HG02678 (cell line): Measurements from ENCODE around the gene CAMTA2.

Source experiments
- ATAC-seq: cut with Tn5 transposase; IDR thresholded peaks from one replicate; pipeline ENCODE4 v1.9.1; 2021; ENCODE audit warnings: mild to moderate bottlenecking, moderate library complexity; ENCODE audit not compliant: unreplicated experiment

Gene CAMTA2

DNA sequence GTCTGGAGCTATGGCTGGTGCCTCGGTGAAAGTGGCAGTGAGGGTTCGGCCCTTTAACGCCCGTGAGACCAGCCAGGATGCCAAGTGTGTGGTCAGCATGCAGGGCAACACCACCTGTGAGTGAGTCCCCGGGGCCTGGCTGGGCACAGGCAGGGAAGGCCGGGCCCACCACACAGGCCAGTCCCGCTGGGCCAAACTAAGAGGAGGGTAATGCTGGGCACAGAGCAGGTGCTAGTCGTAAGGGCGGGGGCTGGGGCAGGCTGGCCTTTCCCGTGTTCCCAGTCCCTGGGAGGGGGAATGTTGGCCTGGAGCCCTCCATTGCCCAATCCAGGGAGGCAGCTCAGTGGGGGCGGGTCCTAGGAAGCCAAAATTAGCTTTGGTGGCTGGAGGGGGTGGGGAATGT, 12.8 kb upstream of the CAMTA2 start:
- ATAC-seq = no peak

DNA sequence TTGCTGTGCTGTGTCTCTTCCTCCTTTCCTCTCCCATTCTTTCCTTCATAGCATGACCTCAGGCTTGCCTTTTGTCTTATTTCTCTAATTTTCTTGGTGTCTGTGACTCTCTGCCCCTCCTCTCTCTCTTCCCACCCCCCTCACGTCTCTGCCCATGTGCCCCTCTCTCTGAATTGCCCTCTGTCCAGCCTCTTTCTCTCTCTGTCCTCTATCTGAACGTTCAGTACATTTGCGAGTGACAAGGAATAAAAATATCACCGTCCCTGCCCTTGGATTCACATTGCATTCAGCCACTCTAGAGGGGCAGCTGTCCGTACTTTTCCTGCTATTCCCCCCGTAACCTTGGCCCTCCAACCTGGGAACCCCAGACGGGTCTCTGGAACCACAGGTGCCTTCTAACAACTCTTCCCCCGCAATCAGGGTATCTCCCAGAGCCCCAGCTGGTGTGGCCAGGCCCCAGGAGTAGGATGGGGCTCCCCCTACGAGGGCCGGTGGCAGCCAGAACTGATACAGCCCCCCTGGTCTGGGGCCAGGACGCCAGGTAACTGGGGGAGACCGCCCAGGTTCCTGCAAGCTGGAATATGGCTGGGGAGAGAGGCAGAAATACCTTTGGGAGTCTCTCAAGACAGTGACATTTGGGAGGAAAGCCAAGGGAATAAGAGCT, 12.1 kb upstream of the CAMTA2 start:
- no peak for ATAC-seq

DNA sequence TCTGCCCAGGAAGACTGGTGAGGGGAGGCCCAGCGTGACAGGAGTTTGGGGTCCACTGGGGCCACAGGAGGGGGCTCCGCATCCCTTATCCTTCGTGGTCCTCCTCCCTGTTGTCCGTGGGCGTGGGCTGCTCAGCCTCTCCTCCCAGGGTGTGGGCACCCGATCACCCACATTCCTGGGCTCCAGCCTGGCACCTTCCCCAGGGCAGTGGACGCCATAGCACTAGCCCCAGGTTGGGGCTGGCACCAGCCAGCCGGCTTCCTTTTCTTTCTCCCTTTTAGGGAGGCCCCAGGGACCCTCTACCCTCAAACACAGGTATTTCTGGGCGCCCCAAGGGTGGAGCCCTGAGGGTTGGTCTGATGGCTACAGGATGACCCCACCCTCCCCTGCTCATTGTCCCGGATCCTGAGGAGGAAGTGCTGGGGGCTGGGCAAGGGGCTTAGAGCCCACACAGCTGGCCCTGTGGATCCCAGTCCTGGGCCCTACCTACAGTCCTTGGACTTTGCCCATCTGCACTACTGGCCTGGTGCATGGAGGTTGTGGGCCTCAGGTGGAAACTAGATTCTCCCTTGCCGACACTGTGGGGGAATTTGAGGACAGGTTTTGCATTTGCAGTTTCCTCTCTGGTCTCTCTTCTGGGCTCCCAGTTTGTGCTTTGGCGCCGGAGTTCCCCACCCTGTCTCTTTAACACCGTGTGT, 11.4 kb upstream of the CAMTA2 start:
- ATAC-seq = no peak

DNA sequence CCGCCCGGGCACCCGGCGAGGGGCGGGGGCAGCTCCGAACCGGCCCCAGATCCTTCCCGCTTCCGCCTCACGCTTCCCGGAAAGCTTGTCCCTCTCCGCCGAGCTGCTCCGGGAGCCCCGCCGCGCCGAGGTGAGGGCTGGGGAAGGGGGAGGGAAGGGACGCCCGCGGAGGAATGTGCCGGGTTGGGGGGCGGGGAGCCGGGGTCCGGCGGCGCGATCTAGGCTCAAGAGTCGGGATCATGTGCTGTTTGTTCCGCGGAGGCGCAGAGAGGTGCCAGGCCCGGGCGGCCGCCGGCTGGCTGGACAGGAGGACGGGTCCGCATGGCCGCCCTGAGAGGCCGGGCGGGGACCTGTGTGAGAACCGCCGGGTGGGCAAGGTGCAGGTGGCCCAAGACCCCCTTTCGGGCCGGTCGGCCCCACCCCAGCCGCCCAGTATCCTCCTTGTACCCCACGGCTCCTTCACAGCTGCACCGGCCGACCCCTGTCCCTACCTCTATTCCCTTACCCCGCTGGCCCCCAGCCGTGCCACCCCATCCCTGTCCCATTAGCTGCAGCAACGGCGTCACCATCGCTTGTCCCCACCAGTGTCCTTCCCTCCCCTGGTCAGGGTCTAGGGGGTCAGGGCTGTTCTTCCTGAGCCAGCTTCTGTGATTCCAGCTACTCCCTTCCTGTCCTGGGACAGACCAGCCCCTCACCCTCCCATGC, 10.7 kb upstream of the CAMTA2 start:
- peak; percentile 5 for ATAC-seq

DNA sequence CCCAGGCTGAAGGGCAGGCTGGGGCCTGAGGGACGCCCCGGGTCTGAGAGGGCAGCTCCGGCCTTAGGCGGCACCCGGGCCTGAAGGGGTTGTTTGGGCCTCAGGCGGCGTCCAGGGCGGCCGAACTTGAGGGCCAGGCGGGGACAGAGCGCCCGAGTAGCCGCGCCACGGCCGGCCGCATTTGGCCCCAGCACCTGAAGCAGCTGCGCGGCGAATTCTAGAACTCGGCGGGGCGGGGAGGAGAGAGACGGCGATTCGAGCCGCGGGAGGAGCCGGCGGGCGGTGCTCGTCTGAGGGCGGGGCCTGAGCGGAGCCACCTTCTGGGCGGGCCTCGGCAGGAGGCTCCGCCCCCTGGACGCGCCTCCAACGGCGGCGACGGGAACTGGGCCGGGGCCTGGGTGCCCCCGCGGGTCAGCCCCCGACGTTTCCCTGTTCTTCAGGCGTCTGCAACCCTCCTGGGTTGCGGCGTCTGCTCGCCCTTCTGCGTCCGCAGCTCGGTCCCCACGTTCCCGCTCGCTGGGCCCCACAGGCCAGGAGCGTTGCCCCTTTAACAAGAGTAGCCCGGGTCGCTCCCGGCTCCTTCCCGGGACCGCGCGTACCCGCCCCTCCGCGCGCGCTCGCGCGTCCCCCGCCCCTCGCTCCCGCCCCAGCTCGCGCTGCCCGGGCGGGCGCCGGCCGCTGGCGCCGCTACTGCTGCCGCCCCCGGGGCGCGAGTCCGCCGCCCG, 10.0 kb upstream of the CAMTA2 start, which contains the start of the genes INCA1 and KIF1C:
Gene INCA1, minus strand, starts transcription at position 221 of the 725 bp plus-strand sequence. CDS start 3,085 bp downstream, outside the sequence.
Gene KIF1C, plus strand, starts transcription at position 649 of the 725 bp plus-strand sequence. CDS start 2,297 bp downstream, outside the sequence.
- ATAC-seq = peak; percentile 90

DNA sequence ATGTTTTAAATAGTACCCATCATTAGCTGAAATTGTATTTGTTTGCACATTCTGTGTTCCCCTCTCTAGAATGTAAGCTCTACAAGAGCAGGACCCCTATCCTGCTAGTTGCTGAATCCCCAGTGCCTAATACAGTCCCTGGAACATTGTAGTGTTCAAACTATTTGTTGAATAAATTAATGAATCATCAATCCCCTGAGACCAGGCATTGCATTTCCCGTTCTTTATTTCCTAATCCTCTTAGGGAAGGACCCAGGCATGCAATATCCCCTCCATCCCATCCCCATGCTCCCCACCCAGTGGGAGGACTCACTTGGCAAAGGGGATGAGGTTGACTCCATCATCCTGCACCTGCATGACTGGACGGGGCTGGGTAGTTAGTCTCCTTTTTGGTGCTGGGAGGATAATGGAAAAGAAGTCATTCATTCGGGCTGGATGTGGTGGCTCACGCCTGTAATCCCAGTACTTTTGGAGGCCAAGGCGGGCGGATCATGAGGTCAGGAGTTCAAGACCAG, 6.7 kb upstream of the CAMTA2 start:
- no peak for ATAC-seq

DNA sequence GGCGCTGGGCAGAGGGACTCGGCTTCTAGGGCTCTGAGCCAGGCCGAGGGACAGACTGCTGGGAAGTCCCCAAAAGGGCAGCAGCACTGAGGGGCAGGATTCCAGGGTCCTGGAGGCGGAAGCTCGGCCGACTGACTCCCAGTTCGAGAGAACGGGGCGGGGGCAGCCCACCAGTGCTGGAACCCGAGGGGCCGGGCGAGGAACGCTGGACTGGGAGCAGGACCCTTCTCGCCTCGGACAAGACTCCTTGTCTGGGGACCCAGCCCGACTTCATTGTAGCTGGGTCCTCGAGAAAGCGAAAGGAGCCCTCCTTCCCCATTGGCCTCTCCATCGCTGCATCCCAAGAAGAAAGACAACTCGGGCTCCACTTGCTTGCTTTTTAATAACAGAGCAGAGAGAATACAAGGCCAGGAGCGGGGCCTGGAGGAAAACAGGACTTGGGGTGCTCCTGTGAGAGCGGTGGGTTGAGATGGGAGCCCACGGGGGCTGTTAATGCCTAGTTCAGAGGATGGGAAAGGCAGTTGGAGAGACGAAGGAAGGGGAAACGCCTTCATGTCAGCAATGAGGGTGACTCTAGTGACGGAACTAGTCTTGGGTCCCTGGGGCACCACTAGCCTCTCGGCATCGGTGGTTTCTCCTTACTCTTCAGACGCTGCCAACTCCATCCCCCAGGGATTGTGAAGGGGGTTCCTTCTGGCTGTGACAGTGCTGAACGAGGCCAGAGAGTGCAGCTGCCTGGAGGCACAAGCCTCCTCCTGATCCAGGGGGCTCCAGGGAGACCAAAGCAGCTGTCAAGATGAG, 492 bp upstream of the CAMTA2 start:
- ATAC-seq = no peak

DNA sequence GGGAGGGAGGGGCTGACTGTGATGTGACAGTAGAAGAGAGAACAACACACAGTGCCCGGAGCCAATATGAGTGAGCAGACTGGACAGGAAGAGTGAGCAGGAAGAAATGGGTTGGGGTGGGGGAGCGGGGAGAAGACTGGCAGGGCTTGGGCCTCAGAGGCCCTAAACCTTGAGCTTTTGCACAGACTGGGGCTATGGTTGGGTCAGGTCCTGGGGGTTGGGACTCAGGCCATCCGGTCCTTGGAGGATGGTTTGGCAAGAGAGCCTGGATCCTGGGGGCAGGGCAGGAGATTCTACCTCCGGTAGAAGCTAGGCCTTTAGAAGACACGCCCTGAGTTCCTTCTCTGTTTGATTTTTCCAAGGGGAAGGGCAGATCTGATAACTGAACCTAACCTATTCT, 1.1 kb downstream of the CAMTA2 start:
- no peak for ATAC-seq

DNA sequence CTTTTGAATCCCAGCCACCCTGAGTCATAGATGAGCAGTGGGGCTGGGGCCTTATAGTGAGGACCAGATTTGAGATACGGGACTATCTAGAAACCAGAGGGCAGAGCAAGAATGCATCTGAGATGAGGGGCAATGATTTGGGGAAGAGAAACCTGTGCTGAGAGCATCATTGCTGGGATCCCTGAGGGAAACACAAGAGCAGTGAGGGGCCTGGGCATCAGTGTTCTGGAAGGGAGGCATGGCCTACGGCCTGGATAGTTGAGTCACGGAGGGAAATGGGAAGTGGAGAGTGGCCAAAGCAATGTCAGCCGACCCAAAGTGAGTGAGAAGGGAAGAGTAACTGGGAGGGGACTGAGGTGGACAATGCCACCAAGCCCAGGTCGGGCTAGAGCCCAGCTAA, 5.2 kb downstream of the CAMTA2 start:
- ATAC-seq = no peak

DNA sequence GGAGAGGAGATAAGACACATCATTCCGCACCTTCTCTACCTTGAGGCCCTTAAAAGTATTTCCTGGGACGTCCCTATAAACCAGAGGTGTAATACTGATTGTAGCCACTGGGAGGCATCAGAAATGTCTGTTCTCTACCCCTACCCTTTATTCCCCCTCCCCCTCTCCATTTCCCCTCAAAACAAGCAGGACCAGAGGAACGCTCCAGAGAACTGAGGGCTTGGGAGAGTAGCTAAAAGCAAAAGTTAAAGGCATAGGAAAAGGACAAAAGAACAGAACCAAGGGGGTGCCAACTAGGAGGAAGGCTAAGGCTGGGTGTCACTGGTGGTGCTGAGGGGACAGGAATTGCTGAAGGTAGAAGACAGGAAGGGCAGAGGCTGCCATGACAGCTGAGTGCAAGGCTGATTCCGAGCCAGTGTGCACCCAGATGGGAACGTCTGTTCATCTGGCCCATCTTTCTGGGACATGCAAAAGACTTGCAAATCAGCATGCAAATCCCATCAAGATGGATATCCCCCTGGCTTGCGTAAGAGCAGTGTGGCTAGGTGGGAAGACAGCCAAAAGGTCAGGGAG, 6.7 kb downstream of the CAMTA2 start:
- ATAC-seq = no peak

DNA sequence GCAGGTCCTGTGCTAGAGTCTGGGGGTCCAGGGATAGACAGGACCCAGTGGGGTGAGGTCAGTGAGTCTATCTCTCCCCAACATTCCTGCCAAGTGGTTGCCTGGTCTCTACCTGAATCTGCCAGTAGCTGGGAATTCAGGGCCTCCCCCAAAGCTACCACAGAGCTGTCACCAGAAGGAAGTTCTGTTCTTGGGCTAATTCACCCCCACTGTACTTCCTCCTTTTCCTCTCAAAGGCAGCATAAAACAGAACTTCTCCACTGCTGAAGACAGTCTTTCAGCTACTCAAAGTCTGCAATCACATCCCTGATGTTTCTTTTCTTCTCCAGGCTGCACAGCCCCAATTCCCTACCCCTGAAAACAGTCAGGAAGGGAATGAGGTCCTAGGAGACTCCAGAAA, 8.7 kb downstream of the CAMTA2 start:
- ATAC-seq = no peak

DNA sequence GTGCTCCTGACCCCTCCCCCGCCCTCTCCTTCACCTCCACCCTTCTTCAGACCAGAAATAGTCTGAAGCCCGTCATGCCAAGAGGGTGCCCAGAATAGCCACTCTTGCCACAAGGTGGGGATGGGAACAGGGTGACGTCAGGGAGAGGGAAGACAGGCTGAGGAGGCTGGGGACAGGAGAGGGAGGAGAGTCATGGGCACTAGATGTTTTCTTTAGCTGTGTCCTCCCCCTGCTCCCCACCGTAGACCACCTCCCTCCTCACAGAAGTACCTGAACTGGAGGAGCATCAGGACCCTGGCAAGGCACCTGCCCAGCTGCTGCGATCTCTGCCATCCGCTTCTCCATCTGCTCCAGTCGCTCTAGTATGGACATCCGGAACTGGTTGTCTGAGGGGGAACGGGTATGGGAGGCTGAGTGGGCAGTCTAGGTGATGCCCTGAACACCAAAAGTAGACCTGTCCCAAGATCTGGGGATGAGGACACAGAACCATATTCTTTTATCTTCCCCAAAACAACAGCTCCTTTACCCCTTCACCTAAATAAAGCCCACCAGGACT, 13.3 kb downstream of the CAMTA2 start:
- no peak for ATAC-seq

DNA sequence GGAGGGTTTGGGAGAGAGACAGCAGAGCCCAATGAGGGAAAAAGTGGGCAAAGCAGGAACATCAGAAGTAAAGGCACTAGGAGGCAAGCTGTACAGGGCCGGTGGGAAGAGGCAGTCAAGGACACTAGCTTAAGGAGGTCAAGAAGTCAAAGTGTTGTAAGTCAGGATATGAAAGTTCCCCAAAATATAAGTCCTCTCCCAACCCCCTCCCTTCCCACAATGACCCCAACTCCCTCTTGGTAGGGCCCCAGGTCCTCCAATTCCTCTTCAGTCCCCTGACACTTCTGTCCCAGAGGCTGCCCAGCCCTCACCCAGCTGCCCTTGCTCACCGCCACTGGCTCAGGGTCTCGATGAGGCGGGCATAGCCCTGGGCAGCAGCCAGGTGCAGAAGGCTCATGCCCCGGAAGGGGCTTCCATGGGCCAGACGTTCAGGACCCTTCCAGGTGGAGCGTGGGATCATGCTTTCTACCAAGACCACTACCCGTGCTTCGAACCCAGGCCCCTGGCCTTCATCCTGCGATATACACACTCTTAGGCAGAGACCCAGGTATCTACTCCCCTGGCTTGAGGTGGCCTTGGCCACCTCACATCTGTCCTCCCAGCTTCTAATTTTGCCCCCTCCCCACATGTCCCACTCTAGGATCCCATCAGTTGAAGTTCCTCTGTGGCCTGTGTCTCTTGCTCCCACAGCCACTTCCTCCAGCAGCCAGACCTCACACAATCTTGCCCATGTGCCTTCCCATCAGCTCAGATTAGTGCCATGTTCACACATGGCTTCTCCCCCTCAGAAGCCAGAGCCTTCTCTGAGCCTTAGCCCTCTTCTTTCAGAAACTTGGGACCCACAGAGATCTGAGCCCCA, 14.0 kb downstream of the CAMTA2 start:
- ATAC-seq = no peak

DNA sequence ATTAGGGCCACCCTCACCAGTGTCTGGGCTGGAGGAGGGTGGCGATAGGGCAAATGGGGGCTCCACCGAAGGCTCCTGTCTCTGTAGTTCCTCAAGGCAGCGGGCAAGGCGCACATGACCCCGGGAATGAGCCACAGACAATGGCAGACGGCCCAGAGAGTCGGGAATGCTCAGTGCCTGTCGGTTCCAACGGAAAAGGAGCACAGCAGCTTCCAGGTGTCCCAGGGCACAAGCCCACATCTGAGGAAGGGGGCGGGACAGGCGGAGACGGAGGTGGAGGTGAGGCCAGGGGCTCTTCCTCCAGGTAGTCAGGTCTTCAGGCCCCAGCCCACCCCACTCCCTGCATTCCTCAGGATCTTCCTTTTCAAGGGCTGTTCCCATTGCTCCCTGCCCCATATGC, 14.7 kb downstream of the CAMTA2 start:
- no peak for ATAC-seq

DNA sequence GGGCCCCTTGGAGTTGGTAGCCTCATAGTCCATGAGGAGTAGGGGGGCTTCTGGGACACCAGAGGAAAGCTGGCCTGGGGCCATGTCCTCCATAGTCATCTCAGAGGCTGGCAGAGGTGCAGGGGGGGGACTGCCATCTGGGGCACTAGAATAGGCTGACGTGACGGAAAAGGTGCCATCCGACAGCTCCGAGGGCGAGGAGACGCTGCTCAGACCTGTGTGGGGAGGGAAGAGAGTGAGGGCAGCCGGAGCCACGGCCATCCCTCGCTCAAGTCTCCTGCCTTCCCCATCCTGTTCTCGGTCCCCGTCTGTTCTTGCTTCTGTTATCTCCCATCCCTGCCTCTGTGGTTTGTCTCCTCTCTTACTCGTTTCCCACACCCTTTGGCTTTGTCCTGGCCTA, 15.2 kb downstream of the CAMTA2 start:
- no peak for ATAC-seq

DNA sequence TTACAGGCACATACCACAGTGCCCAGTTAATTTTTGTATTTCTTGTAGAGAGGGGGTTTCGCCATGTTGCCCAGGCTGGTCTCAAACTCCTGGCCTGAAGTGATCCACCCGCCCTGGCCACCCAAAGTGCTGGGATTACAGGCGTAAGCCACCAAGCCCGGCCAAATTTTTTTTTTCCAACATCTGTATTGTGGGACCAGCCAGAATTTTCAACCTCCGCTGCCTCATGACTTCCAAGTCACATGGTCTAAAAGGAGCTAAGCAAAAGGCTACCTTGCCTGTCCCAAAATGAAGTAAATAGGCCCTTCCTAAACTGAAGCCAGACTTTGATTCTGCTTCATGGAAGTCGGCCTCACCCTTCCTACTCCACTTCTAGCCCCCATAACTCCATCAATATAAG, 15.6 kb downstream of the CAMTA2 start:
- no peak for ATAC-seq

DNA sequence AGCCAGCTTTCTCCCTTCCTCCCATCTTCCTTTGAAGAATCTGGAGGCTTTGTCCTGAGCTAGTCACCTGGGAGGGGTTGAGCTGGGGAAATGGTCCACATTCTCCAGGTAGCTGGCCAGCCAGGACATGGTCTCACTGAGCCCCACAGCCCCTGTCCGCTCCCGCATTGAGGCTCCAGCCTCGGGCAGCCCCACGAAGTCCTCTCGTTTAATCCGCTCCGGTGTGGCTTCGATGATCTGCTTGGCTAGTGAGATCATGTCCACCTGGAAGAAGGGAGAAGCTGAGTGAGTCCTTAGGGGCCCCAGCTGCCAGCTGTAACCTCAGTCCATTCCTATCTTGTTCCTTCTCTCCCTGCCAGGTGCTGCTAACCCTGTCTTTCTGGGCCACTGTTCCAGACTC, 17.2 kb downstream of the CAMTA2 start:
- ATAC-seq = no peak

DNA sequence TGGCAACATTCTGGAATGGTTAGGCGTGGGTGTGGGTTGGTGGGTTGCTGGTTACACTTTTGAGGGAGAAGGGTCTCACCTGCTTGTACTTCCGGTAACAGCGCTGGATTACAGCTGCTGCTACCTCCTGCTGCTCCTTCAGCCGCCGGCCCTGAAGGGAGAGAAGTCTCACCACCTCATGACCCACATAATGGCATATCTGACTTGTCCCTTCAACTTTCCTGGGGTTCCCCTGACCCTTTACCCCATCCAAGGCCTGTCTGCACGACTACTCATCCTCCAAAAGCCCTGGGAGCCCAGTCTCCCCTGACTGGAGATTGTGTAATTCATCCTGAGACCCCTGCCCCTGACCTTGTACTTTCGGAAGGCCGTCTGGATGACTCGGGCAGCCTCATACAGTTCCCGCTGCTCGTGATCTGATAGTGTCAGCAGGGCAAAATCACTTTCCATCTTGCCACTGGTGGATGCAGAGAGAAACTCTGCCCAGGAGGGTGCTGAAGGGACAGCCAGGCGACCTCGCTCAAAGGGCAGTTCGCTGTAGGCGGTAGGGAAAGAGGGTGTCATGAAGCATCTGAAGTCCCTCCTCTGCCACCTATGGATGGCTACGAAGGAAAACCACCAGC, 17.8 kb downstream of the CAMTA2 start:
- no peak for ATAC-seq
